Mucosa of stomach (tissue), 1 donor: Measurements from ENCODE around the gene HAGH.

Experiments used
- H3K27me3 ChIP-seq: one replicate; pipeline ENCODE4 v1.7.0; 2013; ENCODE audit warnings: mild to moderate bottlenecking, low read length; ENCODE audit not compliant: control insufficient read depth, insufficient read depth
- H3K36me3 ChIP-seq: one replicate; pipeline ENCODE4 v1.7.0; 2013; ENCODE audit warnings: low read length; ENCODE audit not compliant: control insufficient read depth, insufficient read depth
- H3K4me1 ChIP-seq: one replicate; pipeline ENCODE4 v1.7.0; 2013; ENCODE audit warnings: mild to moderate bottlenecking, low read length; ENCODE audit not compliant: control insufficient read depth, insufficient read depth
- H3K4me3 ChIP-seq: one replicate; pipeline ENCODE4 v1.7.0; 2013; ENCODE audit warnings: low read length
- H3K9ac ChIP-seq: one replicate; pipeline ENCODE4 v1.7.0; 2013; ENCODE audit warnings: mild to moderate bottlenecking, low read length, moderate library complexity
- H3K9me3 ChIP-seq: one replicate; pipeline ENCODE4 v1.7.0; 2013; ENCODE audit warnings: mild to moderate bottlenecking, low read length, moderate library complexity; ENCODE audit not compliant: control insufficient read depth
- donor health status: Pancreatic carcinoma.

Gene HAGH

DNA sequence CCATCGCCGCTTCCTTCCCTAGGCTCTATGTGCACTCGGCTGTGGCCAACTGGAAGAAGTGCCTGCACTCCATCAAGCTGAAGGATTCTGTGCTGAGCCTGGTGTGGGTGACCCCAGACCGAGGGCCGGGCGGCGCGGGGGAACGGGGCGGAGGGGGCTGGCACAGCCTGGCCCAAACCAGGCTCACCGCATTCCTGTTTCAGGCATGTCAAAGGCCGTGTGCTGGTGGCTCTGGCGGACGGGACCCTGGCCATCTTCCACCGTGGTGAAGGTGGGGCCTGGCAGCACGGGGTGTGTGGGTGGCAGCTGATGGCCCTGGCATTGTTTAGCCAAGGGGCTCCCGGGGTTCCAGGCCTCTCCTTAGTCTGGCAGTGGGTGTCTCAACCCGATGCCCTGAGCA, 59.9 kb downstream of the HAGH start:
- no peak overlapping the region for H3K9ac ChIP-seq
- no peak overlapping the region for H3K4me3 ChIP-seq
- peaks cover 11% of the 10 kb centered on the region for H3K4me1 ChIP-seq
- H3K27me3 ChIP-seq: no peaks in the 10 kb centered on the region
- no peaks in the 10 kb centered on the region for H3K9me3 ChIP-seq
- H3K36me3 ChIP-seq: no peaks in the 10 kb centered on the region

- no peak overlapping the region for H3K9ac ChIP-seq
- no peaks in the 10 kb centered on the region for H3K36me3 ChIP-seq
These were observed 60.4 kb downstream of the HAGH start for GRCh38 chr16:1766231-1766630.

GRCh38 chr16:1765826-1766225, 60.8 kb downstream of the HAGH start:
- H3K9me3 ChIP-seq: no peaks in the 10 kb centered on the region
- H3K27me3 ChIP-seq: no peaks in the 10 kb centered on the region
- H3K9ac ChIP-seq: no peak overlapping the region
- H3K4me1 ChIP-seq: peaks cover 11% of the 10 kb centered on the region
- no peak overlapping the region for H3K4me3 ChIP-seq
- no peaks in the 10 kb centered on the region for H3K36me3 ChIP-seq

More at GRCh38 chr16:1766231-1766630, 60.4 kb downstream of the HAGH start:
- Histone ChIP-seq H3K27me3 (no peaks in the 10 kb centered on the region), H3K4me1 (peaks cover 11% of the 10 kb centered on the region), H3K9me3 (no peaks in the 10 kb centered on the region), H3K4me3 (no peak overlapping the region)

GRCh38 chr16:1764971-1765370, 61.7 kb downstream of the HAGH start:
- H3K4me1 ChIP-seq: peaks cover 2% of the 10 kb centered on the region
- no peak overlapping the region for H3K9ac ChIP-seq
- H3K27me3 ChIP-seq: no peaks in the 10 kb centered on the region
- H3K9me3 ChIP-seq: no peaks in the 10 kb centered on the region
- H3K36me3 ChIP-seq: no peaks in the 10 kb centered on the region
- no peak overlapping the region for H3K4me3 ChIP-seq

GRCh38 chr16:1763521-1764511, 62.8 kb downstream of the HAGH start:
- Histone ChIP-seq H3K9ac (no peak overlapping the region), H3K4me3 (no peak overlapping the region), H3K27me3 (no peaks in the 10 kb centered on the region), H3K4me1 (no peaks in the 10 kb centered on the region), H3K36me3 (no peaks in the 10 kb centered on the region), H3K9me3 (no peaks in the 10 kb centered on the region)

- H3K4me3 ChIP-seq: no peak overlapping the region
- H3K4me1 ChIP-seq: no peaks in the 10 kb centered on the region
- no peaks in the 10 kb centered on the region for H3K27me3 ChIP-seq
- H3K9ac ChIP-seq: no peak overlapping the region
- H3K9me3 ChIP-seq: no peaks in the 10 kb centered on the region
- no peaks in the 10 kb centered on the region for H3K36me3 ChIP-seq
These were observed 63.6 kb downstream of the HAGH start for GRCh38 chr16:1762879-1763520.

DNA sequence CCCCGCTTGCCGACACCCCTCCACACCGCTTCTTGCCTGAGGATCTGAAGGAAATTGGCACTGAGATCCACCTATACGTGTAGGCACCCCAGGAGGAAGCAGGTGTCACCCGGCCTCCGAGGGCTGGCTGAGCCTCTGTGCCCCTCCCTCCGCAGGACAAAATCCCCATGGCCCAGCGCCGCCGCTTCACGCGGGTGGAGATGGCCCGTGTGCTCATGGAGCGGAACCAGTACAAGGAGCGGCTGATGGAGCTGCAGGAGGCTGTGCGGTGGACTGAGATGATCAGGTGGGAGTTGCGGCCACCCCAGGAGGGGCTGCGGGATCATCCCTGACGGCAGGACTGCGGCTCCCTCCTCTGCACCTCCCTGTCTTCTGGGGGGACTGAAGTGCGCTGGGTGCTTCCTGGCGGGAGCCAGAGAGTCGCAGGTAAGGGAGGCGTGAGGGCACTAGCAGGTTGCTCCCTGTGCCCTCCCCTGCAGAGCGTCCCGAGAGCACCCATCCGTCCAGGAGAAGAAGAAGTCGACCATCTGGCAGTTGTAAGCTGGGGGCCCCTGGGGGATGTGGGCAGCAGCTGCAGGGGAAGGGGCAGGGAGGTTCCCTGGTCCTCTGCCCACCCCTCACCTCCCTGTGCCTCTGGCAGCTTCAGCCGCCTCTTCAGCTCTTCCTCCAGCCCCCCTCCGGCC, 64.3 kb downstream of the HAGH start:
- Histone ChIP-seq H3K9ac (no peak overlapping the region), H3K27me3 (no peaks in the 10 kb centered on the region), H3K36me3 (no peaks in the 10 kb centered on the region), H3K4me1 (no peaks in the 10 kb centered on the region), H3K9me3 (no peaks in the 10 kb centered on the region), H3K4me3 (no peak overlapping the region)

GRCh38 chr16:1761751-1762150, 64.9 kb downstream of the HAGH start:
- H3K4me3 ChIP-seq: no peak overlapping the region
- H3K9me3 ChIP-seq: no peaks in the 10 kb centered on the region
- H3K4me1 ChIP-seq: no peaks in the 10 kb centered on the region
- H3K9ac ChIP-seq: no peak overlapping the region
- no peaks in the 10 kb centered on the region for H3K36me3 ChIP-seq
- no peaks in the 10 kb centered on the region for H3K27me3 ChIP-seq

- Histone ChIP-seq H3K27me3 (no peaks in the 10 kb centered on the region), H3K9me3 (no peaks in the 10 kb centered on the region), H3K36me3 (no peaks in the 10 kb centered on the region), H3K4me1 (no peaks in the 10 kb centered on the region), H3K9ac (no peak overlapping the region), H3K4me3 (no peak overlapping the region)
These were observed 65.7 kb downstream of the HAGH start for GRCh38 chr16:1760911-1761310.

DNA sequence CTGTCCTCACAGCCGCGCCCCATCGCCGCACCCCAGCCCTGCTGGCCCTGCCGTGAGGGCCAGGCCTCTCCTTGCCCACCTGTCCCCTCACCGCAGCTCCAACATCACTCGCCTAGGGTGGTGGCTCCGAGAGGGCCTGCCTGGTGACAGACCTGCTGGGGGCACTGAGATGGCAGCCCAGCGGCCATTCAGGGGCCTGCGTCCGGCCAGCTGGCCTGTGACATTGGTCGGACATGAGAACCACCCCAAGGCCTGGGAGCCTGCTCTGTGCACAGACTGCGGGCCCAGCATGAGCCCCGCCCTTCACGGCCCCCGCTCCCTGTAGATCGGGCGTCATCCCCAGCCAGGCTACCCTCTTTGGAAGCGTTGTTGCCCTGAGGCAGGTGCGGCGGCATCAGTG, 67.1 kb downstream of the HAGH start:
- no peaks in the 10 kb centered on the region for H3K9me3 ChIP-seq
- no peaks in the 10 kb centered on the region for H3K4me1 ChIP-seq
- no peaks in the 10 kb centered on the region for H3K27me3 ChIP-seq
- no peak overlapping the region for H3K4me3 ChIP-seq
- H3K36me3 ChIP-seq: no peaks in the 10 kb centered on the region
- no peak overlapping the region for H3K9ac ChIP-seq

- no peaks in the 10 kb centered on the region for H3K27me3 ChIP-seq
- no peak overlapping the region for H3K4me3 ChIP-seq
- no peaks in the 10 kb centered on the region for H3K4me1 ChIP-seq
- no peaks in the 10 kb centered on the region for H3K36me3 ChIP-seq
- H3K9ac ChIP-seq: no peak overlapping the region
- no peaks in the 10 kb centered on the region for H3K9me3 ChIP-seq
These were observed 67.7 kb downstream of the HAGH start for GRCh38 chr16:1758923-1759322.
